Neutrophil (primary cell): ENCODE measurements around the gene DDR1.
"Not testable (repeated sequence)": the region's sequence is repeated elsewhere in the genome, so short reads cannot be mapped to it uniquely, and the experiment has no call there.

Experiments
- H3K27ac ChIP-seq: fragments of 200-600 bp; sonication (generic); 2 replicates; pipeline ENCODE4 v1.5.1; 2016; ENCODE audit warnings: mild to moderate bottlenecking, moderate library complexity
- H3K27me3 ChIP-seq: fragments of 200-600 bp; sonication (generic); 2 replicates; pipeline ENCODE4 v1.6.0; 2016; ENCODE audit warnings: mild to moderate bottlenecking
- H3K36me3 ChIP-seq: fragments of 200-600 bp; sonication (generic); 2 replicates; pipeline ENCODE4 v1.5.1; 2017
- H3K4me1 ChIP-seq, 2 experiments: fragments of 200-600 bp in 1 of 2; sonication (generic) in 1 of 2; 1 replicate in 1 of 2; 2 replicates in 1 of 2; pipeline versions ENCODE4 v1.5.1 to v1.6.1; 2013 to 2016; ENCODE audit warnings: low read depth in 1 of 2, low read length in 1 of 2, mild to moderate bottlenecking in 1 of 2, moderate library complexity in 1 of 2; ENCODE audit not compliant: control insufficient read depth in 1 of 2, insufficient read depth in 1 of 2
- H3K4me3 ChIP-seq, 2 experiments: fragments of 200-600 bp in 1 of 2; sonication (generic) in 1 of 2; 1 replicate in 1 of 2; 2 replicates in 1 of 2; pipeline ENCODE4 v1.5.1; 2013 to 2016; ENCODE audit warnings: low read depth in 1 of 2, low read length in 1 of 2, mild to moderate bottlenecking in 1 of 2, moderate library complexity in 1 of 2
- H3K9me3 ChIP-seq: fragments of 200-600 bp; sonication (generic); 2 replicates; pipeline ENCODE4 v1.5.1; 2016
- CTCF ChIP-seq: fragments of 200-600 bp; sonication (generic); IDR thresholded peaks from 2 replicates; pipeline ENCODE4 v1.5.1; 2016; ENCODE audit warnings: antibody characterized with exemption

The DDR1 gene

GRCh38 chr6:30864325-30864724, 20.0 kb upstream of the DDR1 start:
- Histone ChIP-seq H3K36me3 (no peaks in the 10 kb centered on the region), H3K4me3 (no peak overlapping the region), H3K9me3 (peaks cover 8% of the 10 kb centered on the region), H3K27me3 (peaks cover 44% of the 10 kb centered on the region), H3K4me1 (no peaks in the 10 kb centered on the region), H3K27ac (no peak overlapping the region)
- TF ChIP-seq CTCF = no peak

DNA sequence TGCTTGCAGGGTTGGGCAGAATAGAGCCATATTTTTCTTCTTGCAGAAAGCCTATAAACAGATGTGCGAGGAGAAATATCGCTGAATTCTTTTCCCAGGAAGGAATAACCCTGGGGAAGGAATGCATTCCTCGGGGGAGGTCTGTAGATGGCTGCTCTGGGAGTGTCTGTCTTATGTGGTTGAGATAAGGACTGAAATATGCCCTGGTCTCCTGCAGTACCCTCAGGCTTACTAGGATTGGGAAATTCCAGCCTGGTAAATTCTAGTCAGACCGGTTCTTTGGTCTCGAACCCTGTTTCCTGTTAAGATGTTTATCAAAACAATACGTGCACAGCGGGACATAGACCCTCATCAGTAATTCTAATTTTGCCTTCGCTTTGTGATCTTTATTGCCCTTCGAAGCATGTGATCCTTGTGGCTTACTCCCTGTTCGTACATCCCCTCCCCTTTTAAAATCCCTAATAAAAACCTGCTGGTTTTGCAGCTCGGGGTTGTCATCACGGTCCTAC, 15.0 kb upstream of the DDR1 start:
- H3K4me3 ChIP-seq, H3K4me1 ChIP-seq, H3K9me3 ChIP-seq, H3K27ac ChIP-seq, H3K36me3 ChIP-seq: not testable (repeated sequence)
- peaks cover 25% of the 10 kb centered on the region for H3K27me3 ChIP-seq

- Histone ChIP-seq H3K27ac (no peak overlapping the region), H3K4me1 (no peaks in the 10 kb centered on the region), H3K9me3 (peaks cover 8% of the 10 kb centered on the region), H3K4me3 (no peak overlapping the region), H3K27me3 (peaks cover 13% of the 10 kb centered on the region), H3K36me3 (no peaks in the 10 kb centered on the region)
- TF ChIP-seq CTCF = no peak
Observed at GRCh38 chr6:30870546-30870945, 13.8 kb upstream of the DDR1 start.

DNA sequence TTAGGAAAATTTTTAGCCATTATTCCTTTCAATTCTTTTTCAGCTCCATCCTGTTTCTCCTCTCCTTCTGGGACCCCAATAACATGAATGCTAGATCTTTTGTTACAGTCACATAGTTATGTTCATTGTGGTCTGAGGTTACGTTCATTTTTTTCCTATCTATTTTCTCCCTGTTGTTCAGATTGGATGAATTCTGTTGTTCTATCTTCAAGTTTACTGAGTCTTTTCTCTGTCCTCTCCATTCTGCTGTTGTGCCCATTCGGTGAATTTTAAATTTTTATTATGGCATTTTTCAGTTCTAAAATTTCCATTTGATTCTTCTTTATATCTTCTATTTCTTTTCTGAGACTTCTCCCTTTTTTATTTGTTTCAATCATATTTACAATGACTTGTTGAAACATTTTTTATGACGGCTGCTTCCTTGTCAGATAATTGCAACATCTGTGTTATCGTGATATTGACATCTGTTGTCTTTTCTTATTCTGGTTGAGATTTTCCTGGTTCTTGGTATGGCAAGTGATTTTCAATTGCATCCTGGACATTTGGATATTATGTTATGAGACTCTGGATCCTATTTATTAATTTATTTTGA, 12.6 kb upstream of the DDR1 start:
- Histone ChIP-seq H3K4me1 (no peaks in the 10 kb centered on the region), H3K9me3 (peaks cover 8% of the 10 kb centered on the region), H3K4me3 (no peak overlapping the region), H3K27me3 (peaks cover 9% of the 10 kb centered on the region), H3K27ac (no peak overlapping the region), H3K36me3 (no peaks in the 10 kb centered on the region)
- TF ChIP-seq CTCF = no peak

DNA sequence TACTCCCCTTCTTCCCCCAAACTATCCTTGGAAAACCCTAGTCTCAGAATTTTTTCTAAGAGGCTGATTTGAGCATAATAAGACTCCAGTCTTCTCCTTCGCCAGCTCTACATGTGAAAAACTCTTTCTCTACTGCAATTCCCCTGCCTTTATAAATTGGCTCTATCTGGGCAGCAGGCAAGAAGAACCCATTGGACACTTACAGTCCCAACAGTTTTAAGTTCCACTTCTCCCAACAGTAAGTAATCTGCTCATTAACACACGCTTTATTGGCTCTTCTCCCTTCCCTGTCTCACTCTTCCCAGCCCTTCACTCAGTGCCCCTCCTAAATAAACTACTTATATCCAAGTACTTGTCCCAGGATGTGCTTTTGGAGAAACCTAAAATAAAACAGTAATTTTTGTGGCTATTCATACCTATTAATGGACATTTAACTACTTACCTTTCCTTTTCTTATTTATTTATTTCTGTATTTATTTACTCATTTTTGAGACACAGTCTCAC, 11.1 kb upstream of the DDR1 start:
- peaks cover 8% of the 10 kb centered on the region for H3K9me3 ChIP-seq
- no peaks in the 10 kb centered on the region for H3K36me3 ChIP-seq
- no peak overlapping the region for H3K27ac ChIP-seq
- H3K27me3 ChIP-seq = no peaks in the 10 kb centered on the region
- H3K4me3 ChIP-seq = no peak overlapping the region
- peaks cover 8 to 9% of the 10 kb centered on the region in 2 experiments for H3K4me1 ChIP-seq
- no peak for TF ChIP-seq CTCF

DNA sequence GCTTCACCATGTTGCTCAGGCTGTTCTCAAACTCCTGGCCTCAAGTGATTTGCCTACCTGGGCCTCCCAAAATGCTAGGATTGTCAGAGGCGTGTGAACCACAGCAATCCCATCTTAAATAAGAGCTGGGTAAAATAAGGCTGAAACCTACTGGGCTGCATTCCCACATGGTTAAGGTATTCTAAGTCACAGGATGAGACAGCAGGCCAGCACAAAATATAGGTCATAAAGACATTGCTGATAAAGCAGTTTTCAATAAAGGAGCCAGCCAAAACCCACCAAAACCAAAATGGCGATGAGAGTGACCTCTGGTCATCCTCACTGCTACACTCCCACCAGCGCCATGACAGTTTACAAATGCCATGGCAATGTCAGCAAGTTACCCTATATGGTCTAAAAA, 10.5 kb upstream of the DDR1 start:
- H3K27ac ChIP-seq, H3K27me3 ChIP-seq: not testable (repeated sequence)

More for the DNA sequence above, 10.5 kb upstream of the DDR1 start:
- H3K4me3 ChIP-seq, H3K4me1 ChIP-seq, H3K36me3 ChIP-seq, H3K9me3 ChIP-seq: not testable (repeated sequence)
